ENCODE measurements around the gene IFI27L1. TPM values are rescaled to one million over a fixed set of nuclear protein-coding genes. Genes with fewer than 3 reads are reported as not detected.

The IFI27L1 gene
- total RNA-seq, 2 donors from 2014 or later, result 11.1 to 138 TPM

- Histone ChIP-seq H3K27ac (no peak overlapping the region), H3K9me3 (no peaks in the 10 kb centered on the region), H3K27me3 (replicated peaks; ENCODE audit: insufficient read depth) (no peaks in the 10 kb centered on the region), H3K4me1 (replicated peaks) (no peaks in the 10 kb centered on the region), H3K36me3 (no peaks in the 10 kb centered on the region), H3K4me3 (no peak overlapping the region)
- intact Hi-C loops (cut with DNase I), result loop anchor here (5.0 kb wide), 1 partner anchor 44 kb away; the partner anchor contains the start of genes DDX24 and IFI27L1
- no peak for DNase-seq (ENCODE audit: low spot score)
- no peak for TF ChIP-seq POLR2A (IDR thresholded peaks at IDR 0.05)
- TF ChIP-seq CTCF (IDR thresholded peaks at IDR 0.05), result no peak
- no peak for TF ChIP-seq POLR2AphosphoS5 (IDR thresholded peaks at IDR 0.05)
- WGBS, result 95% methylated on average over 1 of the region's 1 CpG
These were observed 45.2 kb downstream of the IFI27L1 start for GRCh38 chr14:94126419-94126677.

- WGBS, result 84% methylated on average over 5 of the region's 5 CpGs
- DNase-seq (ENCODE audit: low spot score), result no peak
- intact Hi-C loops (cut with DNase I), result loop anchor here (5.0 kb wide), 1 partner anchor 44 kb away; the partner anchor contains the start of genes DDX24 and IFI27L1
- Histone ChIP-seq H3K36me3 (no peaks in the 10 kb centered on the region), H3K4me1 (replicated peaks) (no peaks in the 10 kb centered on the region), H3K4me3 (no peak overlapping the region), H3K27me3 (replicated peaks; ENCODE audit: insufficient read depth) (no peaks in the 10 kb centered on the region), H3K9me3 (no peaks in the 10 kb centered on the region), H3K27ac (no peak overlapping the region)
- no peak for TF ChIP-seq CTCF (IDR thresholded peaks at IDR 0.05)
These were observed 45.7 kb downstream of the IFI27L1 start for GRCh38 chr14:94126800-94127199.

- no peak overlapping the region for H3K4me3 ChIP-seq
- DNase-seq (ENCODE audit: low spot score), result no peak
- no peak for TF ChIP-seq POLR2A (IDR thresholded peaks at IDR 0.05)
- TF ChIP-seq CTCF (IDR thresholded peaks at IDR 0.05), result no peak
- TF ChIP-seq POLR2AphosphoS5 (IDR thresholded peaks at IDR 0.05), result no peak
- H3K27me3 ChIP-seq (replicated peaks; ENCODE audit: insufficient read depth), result no peaks in the 10 kb centered on the region
- no peaks in the 10 kb centered on the region for H3K9me3 ChIP-seq
- no peaks in the 10 kb centered on the region for H3K36me3 ChIP-seq
- intact Hi-C loops (cut with DNase I), result loop anchor here (5.0 kb wide), 1 partner anchor 45 kb away; the partner anchor contains the start of genes DDX24 and IFI27L1
- no peaks in the 10 kb centered on the region for H3K4me1 ChIP-seq (replicated peaks)
- WGBS, result 93% methylated on average over 6 of the region's 6 CpGs
- H3K27ac ChIP-seq, result no peak overlapping the region
These were observed 46.2 kb downstream of the IFI27L1 start for GRCh38 chr14:94127330-94127729.

- intact Hi-C loops (cut with DNase I), result loop anchor here (5.0 kb wide), 1 partner anchor 46 kb away; the partner anchor contains the start of genes DDX24 and IFI27L1
- DNase-seq (ENCODE audit: low spot score), result no peak
- Histone ChIP-seq H3K27ac (no peak overlapping the region), H3K36me3 (no peaks in the 10 kb centered on the region), H3K9me3 (no peaks in the 10 kb centered on the region), H3K4me1 (replicated peaks) (no peaks in the 10 kb centered on the region), H3K27me3 (replicated peaks; ENCODE audit: insufficient read depth) (no peaks in the 10 kb centered on the region), H3K4me3 (no peak overlapping the region)
- TF ChIP-seq CTCF (IDR thresholded peaks at IDR 0.05), result no peak
- TF ChIP-seq POLR2A (IDR thresholded peaks at IDR 0.05), result no peak
- TF ChIP-seq POLR2AphosphoS5 (IDR thresholded peaks at IDR 0.05), result no peak
- WGBS, result 91% methylated on average over 14 of the region's 14 CpGs
These were observed 47.2 kb downstream of the IFI27L1 start for GRCh38 chr14:94128216-94128839.

GRCh38 chr14:94129111-94129757 lies 48.1 kb downstream of the IFI27L1 start, which contains the start of gene IFI27L2:
Gene IFI27L2 (minus strand): TSS chr14:94129604. CDS start chr14:94129564, 40 bp downstream.
- Histone ChIP-seq H3K27me3 (replicated peaks; ENCODE audit: insufficient read depth) (no peaks in the 10 kb centered on the region), H3K9me3 (no peaks in the 10 kb centered on the region), H3K4me1 (replicated peaks) (no peaks in the 10 kb centered on the region), H3K27ac (peak within 1 kb of the TSS; percentile 56 to 62), H3K36me3 (no peaks in the 10 kb centered on the region), H3K4me3 (peak within 1 kb of the TSS; percentile 26 to 33)
- intact Hi-C loops (cut with DNase I), result loop anchor here (5.0 kb wide), 1 partner anchor 47 kb away; the partner anchor contains the start of genes DDX24 and IFI27L1
- peak; percentile 43 for DNase-seq (ENCODE audit: low spot score)
- WGBS, result 2% methylated on average over 26 of the region's 27 CpGs
- TF ChIP-seq POLR2A (IDR thresholded peaks at IDR 0.05), result no peak
- peak in 2 of 4 experiments; percentile 16 to 31 for TF ChIP-seq CTCF (IDR thresholded peaks at IDR 0.05)
